Trophoblast cell (in vitro differentiated cells and primary cell): ENCODE data around the gene EPB41L3.

Experiments
- DNase-seq, 2 donors: peaks; one replicate each; pipeline ENCODE4 v3.0.0-alpha.2; 2016
- H2AFZ ChIP-seq: 2 replicates; pipeline ENCODE4 v1.6.1; 2013; ENCODE audit warnings: low read length, moderate library complexity, mild to moderate bottlenecking; ENCODE audit not compliant: insufficient read depth, poor library complexity
- H2AK5ac ChIP-seq: 2 replicates; pipeline ENCODE4 v1.6.1; 2013; ENCODE audit warnings: mild to moderate bottlenecking, low read length
- H2BK120ac ChIP-seq: 2 replicates; pipeline ENCODE4 v1.6.1; 2013; ENCODE audit warnings: low read length, mild to moderate bottlenecking, moderate library complexity; ENCODE audit not compliant: insufficient read depth, poor library complexity
- H2BK12ac ChIP-seq: 2 replicates; pipeline ENCODE4 v1.6.1; 2013; ENCODE audit warnings: mild to moderate bottlenecking, low read length, moderate library complexity
- H2BK5ac ChIP-seq: 2 replicates; pipeline ENCODE4 v1.6.1; 2013; ENCODE audit warnings: low read length, low read depth, moderate library complexity, mild to moderate bottlenecking; ENCODE audit not compliant: poor library complexity
- H3K14ac ChIP-seq: 2 replicates; pipeline ENCODE4 v1.6.1; 2013; ENCODE audit warnings: mild to moderate bottlenecking, low read length
- H3K18ac ChIP-seq: 2 replicates; pipeline ENCODE4 v1.6.1; 2013; ENCODE audit warnings: mild to moderate bottlenecking, low read length
- H3K23ac ChIP-seq: 2 replicates; pipeline ENCODE4 v1.6.1; 2013; ENCODE audit warnings: low read length
- H3K27ac ChIP-seq: 2 replicates; pipeline ENCODE4 v1.5.1; 2013; ENCODE audit warnings: low read depth, mild to moderate bottlenecking, inconsistent platforms, low read length, moderate library complexity
- H3K27me3 ChIP-seq: 2 replicates; pipeline ENCODE4 v1.6.1; 2013; ENCODE audit warnings: inconsistent platforms, mild to moderate bottlenecking, low read length, moderate library complexity; ENCODE audit not compliant: insufficient read depth
- H3K36me3 ChIP-seq, 2 experiments: 1 replicate in 1 of 2; 2 replicates in 1 of 2; pipeline ENCODE4 v1.6.1; 2013; ENCODE audit warnings: low read length in 2 of 2, mild to moderate bottlenecking in 2 of 2, moderate library complexity in 1 of 2; ENCODE audit not compliant: insufficient read depth in 2 of 2, control insufficient read depth in 1 of 2
- H3K4ac ChIP-seq: 2 replicates; pipeline ENCODE4 v1.6.1; 2013; ENCODE audit warnings: low read depth, mild to moderate bottlenecking, low read length, moderate library complexity
- H3K4me1 ChIP-seq, 2 experiments: 1 replicate in 1 of 2; 2 replicates in 1 of 2; pipeline ENCODE4 v1.6.1; 2013; ENCODE audit warnings: low read length in 2 of 2, mild to moderate bottlenecking in 2 of 2, moderate library complexity in 1 of 2; ENCODE audit not compliant: insufficient read depth in 2 of 2, control insufficient read depth in 1 of 2
- H3K4me2 ChIP-seq: 2 replicates; pipeline ENCODE4 v1.6.1; 2013; ENCODE audit warnings: inconsistent platforms, mild to moderate bottlenecking, low read length, moderate library complexity
- H3K4me3 ChIP-seq: 2 replicates; pipeline ENCODE4 v1.5.1; 2013; ENCODE audit warnings: mild to moderate bottlenecking, low read depth, low read length, inconsistent platforms
- H3K79me1 ChIP-seq: one replicate; pipeline ENCODE4 v1.6.1; 2013; ENCODE audit warnings: low read length
- H3K79me2 ChIP-seq: 2 replicates; pipeline ENCODE4 v1.6.1; 2013; ENCODE audit warnings: low read length, mild to moderate bottlenecking; ENCODE audit not compliant: control insufficient read depth, insufficient read depth, poor library complexity
- H3K9ac ChIP-seq: 2 replicates; pipeline ENCODE4 v1.6.1; 2013; ENCODE audit warnings: mild to moderate bottlenecking, low read length
- H3K9me3 ChIP-seq: 2 replicates; pipeline ENCODE4 v1.6.1; 2013; ENCODE audit warnings: low read depth, mild to moderate bottlenecking, control low read depth, inconsistent platforms, low read length; ENCODE audit not compliant: insufficient read depth
- H4K12ac ChIP-seq: 2 replicates; pipeline ENCODE4 v1.6.1; 2013; ENCODE audit warnings: low read depth, mild to moderate bottlenecking, low read length, moderate library complexity
- H4K8ac ChIP-seq: 2 replicates; pipeline ENCODE4 v1.6.1; 2013; ENCODE audit warnings: low read depth, mild to moderate bottlenecking, low read length, moderate library complexity
- H4K91ac ChIP-seq: one replicate; pipeline ENCODE4 v1.6.1; 2013; ENCODE audit warnings: low read depth, mild to moderate bottlenecking, low read length, moderate library complexity
- WGBS: extraction: QIAGEN DNeasy Blood & Tissue Kit; methylation state at CpG from one replicate; pipeline ENCODE4 v1.1.7; 2013; ENCODE audit warnings: missing lambda C conversion rate; ENCODE audit not compliant: insufficient read length, insufficient coverage; ENCODE audit errors: extremely low coverage; 5-methylcytosine and 5-hydroxymethylcytosine counted together

The EPB41L3 gene

DNA sequence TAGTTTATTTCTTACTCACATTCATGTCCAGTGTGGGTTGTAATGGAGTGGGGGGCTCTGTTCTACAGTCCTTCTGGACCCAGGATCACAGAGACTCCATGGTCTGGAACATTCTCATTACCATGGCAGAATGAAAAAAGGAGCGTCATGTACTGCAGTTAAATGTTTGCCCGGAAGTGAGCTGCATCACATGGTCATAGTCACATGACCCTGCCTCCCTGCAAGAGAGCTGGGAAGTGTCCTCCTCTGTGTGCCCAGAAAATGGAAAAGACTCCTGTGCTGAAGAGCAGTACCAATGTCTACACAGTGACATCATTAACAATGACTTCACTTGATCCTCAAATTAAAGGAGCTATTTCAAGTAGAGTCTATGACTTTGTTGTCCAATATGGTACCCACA, 174.3 kb downstream of the EPB41L3 start:
- no peak overlapping the region for H3K9ac ChIP-seq
- H2AK5ac ChIP-seq: no peak overlapping the region
- no peak overlapping the region for H2AFZ ChIP-seq
- no peaks in the 10 kb centered on the region for H3K79me2 ChIP-seq
- H3K27ac ChIP-seq: no peak overlapping the region
- DNase-seq: no peak
- H2BK12ac ChIP-seq: no peak overlapping the region
- H3K36me3 ChIP-seq: no peaks in the 10 kb centered on the region
- no peak overlapping the region for H2BK5ac ChIP-seq
- H4K91ac ChIP-seq: no peak overlapping the region
- no CpG with 5 or more reads among the region's 2 CpGs for WGBS
- H3K27me3 ChIP-seq: no peaks in the 10 kb centered on the region
- H3K4me2 ChIP-seq: no peak overlapping the region
- H3K18ac ChIP-seq: no peak overlapping the region
- no peak overlapping the region for H3K4me3 ChIP-seq
- H2BK120ac ChIP-seq: no peak overlapping the region
- no peak overlapping the region for H3K23ac ChIP-seq
- H4K12ac ChIP-seq: no peak overlapping the region
- no peaks in the 10 kb centered on the region for H3K9me3 ChIP-seq
- no peak overlapping the region for H3K4ac ChIP-seq
- H4K8ac ChIP-seq: no peak overlapping the region
- no peaks in the 10 kb centered on the region for H3K4me1 ChIP-seq
- H3K79me1 ChIP-seq: no peaks in the 10 kb centered on the region
- H3K14ac ChIP-seq: no peak overlapping the region

DNA sequence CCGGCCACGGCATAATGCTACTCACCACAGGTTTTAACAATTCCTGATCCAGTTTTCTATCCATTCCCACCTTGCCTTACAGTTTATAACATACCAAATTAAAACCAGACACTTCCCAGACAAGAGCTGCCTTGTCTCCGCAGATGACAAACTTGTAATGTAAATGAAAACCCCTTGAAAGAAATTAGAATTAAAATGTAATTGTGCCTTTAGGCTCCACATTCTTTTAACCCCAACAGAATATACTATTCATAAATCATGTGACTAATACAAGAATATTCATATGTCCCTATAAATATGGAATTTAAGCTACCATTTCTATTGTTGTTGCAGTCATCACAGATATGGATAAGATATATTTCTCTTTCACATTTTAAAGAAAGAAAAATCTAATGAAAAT, 178.4 kb downstream of the EPB41L3 start:
- no CpG with 5 or more reads among the region's 3 CpGs for WGBS
- Histone ChIP-seq H3K23ac (no peak overlapping the region), H4K12ac (no peak overlapping the region), H2BK5ac (no peak overlapping the region), H3K9ac (no peak overlapping the region), H3K27me3 (no peaks in the 10 kb centered on the region), H3K4me2 (no peak overlapping the region), H2AK5ac (no peak overlapping the region), H3K79me1 (no peaks in the 10 kb centered on the region), H2BK12ac (no peak overlapping the region), H2BK120ac (no peak overlapping the region), H3K36me3 (no peaks in the 10 kb centered on the region), H3K4me3 (no peak overlapping the region), H4K91ac (no peak overlapping the region), H3K79me2 (no peaks in the 10 kb centered on the region), H2AFZ (no peak overlapping the region), H3K4ac (no peak overlapping the region), H3K14ac (no peak overlapping the region), H3K27ac (no peak overlapping the region), H3K4me1 (no peaks in the 10 kb centered on the region), H3K18ac (no peak overlapping the region), H3K9me3 (no peaks in the 10 kb centered on the region), H4K8ac (no peak overlapping the region)
- DNase-seq: no peak

DNA sequence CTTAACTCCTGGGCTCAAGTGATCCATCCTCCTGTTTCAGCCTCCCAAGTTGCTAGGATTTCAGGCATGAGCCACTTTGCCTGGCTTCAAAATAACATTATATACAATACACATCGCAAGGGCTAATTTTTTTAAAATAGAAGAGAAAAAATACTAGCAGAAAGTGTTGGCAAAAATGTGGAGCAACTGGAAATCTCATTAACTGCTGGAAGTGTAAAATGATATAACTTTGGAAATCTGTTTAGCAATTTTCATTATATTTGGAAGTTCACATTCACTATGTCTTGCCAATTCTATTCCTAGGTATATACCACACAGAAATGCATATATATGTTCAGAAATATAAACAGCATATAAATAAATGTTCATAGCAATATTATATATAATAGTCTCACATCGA, 193.2 kb downstream of the EPB41L3 start:
- Histone ChIP-seq H3K36me3 (no peaks in the 10 kb centered on the region), H4K8ac (no peak overlapping the region)

More for the DNA sequence above, 193.2 kb downstream of the EPB41L3 start:
- H3K4ac ChIP-seq: no peak overlapping the region
- no peak overlapping the region for H3K23ac ChIP-seq
- H2BK5ac ChIP-seq: no peak overlapping the region
- H3K9me3 ChIP-seq: no peaks in the 10 kb centered on the region
- H3K79me1 ChIP-seq: no peaks in the 10 kb centered on the region
- no peak overlapping the region for H4K12ac ChIP-seq
- no peaks in the 10 kb centered on the region for H3K79me2 ChIP-seq
- no peak overlapping the region for H2AFZ ChIP-seq
- no peak for DNase-seq
- no peak overlapping the region for H3K9ac ChIP-seq
- H3K27me3 ChIP-seq: no peaks in the 10 kb centered on the region
- H3K14ac ChIP-seq: no peak overlapping the region
- no peak overlapping the region for H4K91ac ChIP-seq
- H3K4me1 ChIP-seq: peaks cover 0 to 3% of the 10 kb centered on the region in 2 experiments
- no peak overlapping the region for H3K4me2 ChIP-seq
- WGBS: no CpG with 5 or more reads among the region's 2 CpGs
- H3K4me3 ChIP-seq: no peak overlapping the region
- H2AK5ac ChIP-seq: no peak overlapping the region
- H2BK120ac ChIP-seq: no peak overlapping the region
- no peak overlapping the region for H2BK12ac ChIP-seq
- no peak overlapping the region for H3K27ac ChIP-seq
- no peak overlapping the region for H3K18ac ChIP-seq
